ENCODE measurements around the gene REEP5. TPM values are rescaled to one million over a fixed set of nuclear protein-coding genes. Genes with fewer than 3 reads are reported as not detected.
A peak's percentile ranks its signal among the peaks of the same experiment; 100 is the strongest.
"Not testable (repeated sequence)": the region's sequence is repeated elsewhere in the genome, so short reads cannot be mapped to it uniquely, and the experiment has no call there.

Gene REEP5
- total and polyA plus RNA-seq, 2 of the 13 experiments (the other 11 are each of a cell fraction or from before 2014, with no cell fraction given), result 49.4 to 239 TPM

DNA sequence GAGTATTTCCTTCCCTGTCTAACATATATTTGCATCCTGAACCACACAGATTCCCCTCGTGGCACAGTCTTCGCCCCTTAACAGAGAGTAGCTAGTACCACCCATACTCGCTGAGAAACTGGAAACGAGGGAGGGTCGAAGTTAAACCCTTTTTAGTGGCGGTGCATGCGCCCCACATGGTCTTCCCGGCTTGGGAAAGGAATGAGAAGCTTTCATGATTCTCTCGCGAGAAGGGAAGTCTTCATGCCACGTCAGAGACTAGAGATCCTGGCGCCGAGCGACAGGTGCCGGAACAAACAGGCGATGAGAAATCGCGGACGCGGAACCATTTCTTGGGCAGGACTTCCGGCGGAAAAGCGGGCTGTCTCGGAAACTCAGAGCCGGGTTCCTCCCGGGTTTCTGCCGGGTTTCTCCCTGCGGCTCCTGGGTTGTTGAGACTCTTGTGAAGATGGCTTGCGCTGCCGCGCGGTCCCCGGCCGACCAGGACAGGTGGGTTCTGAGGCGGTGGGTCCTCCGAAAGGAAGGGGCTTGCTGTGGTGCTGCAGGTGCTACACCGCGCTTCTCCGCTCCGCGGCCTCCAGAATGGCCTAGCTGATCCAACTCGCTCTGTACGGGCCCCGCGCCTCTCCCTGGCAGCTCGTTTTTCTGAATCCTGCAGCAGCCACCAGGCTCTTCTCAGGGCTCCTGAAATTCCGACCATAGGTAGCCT lies 60.9 kb downstream of the REEP5 start, which contains the start of gene SRP19 (continued):
- 0 out of 2 replicates have a peak, but pooled peaks have one; percentile 31 for TF ChIP-seq ZBTB3 (CRISPR knock-in tag; IDR thresholded peaks at IDR 0.05; ENCODE audit: borderline replicate concordance, low read depth)
- TF ChIP-seq, protein P1, sequence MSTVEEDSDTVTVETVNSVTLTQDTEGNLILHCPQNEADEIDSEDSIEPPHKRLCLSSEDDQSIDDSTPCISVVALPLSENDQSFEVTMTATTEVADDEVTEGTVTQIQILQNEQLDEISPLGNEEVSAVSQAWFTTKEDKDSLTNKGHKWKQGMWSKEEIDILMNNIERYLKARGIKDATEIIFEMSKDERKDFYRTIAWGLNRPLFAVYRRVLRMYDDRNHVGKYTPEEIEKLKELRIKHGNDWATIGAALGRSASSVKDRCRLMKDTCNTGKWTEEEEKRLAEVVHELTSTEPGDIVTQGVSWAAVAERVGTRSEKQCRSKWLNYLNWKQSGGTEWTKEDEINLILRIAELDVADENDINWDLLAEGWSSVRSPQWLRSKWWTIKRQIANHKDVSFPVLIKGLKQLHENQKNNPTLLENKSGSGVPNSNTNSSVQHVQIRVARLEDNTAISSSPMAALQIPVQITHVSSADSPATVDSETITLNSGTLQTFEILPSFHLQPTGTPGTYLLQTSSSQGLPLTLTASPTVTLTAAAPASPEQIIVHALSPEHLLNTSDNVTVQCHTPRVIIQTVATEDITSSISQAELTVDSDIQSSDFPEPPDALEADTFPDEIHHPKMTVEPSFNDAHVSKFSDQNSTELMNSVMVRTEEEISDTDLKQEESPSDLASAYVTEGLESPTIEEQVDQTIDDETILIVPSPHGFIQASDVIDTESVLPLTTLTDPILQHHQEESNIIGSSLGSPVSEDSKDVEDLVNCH (CRISPR knock-in tag; IDR thresholded peaks at IDR 0.05), result peak; percentile 89
- TF ChIP-seq ZNF260 (CRISPR knock-in tag; IDR thresholded peaks at IDR 0.05; ENCODE audit: borderline replicate concordance, low read depth), result no peak
- TF ChIP-seq, protein P2, sequence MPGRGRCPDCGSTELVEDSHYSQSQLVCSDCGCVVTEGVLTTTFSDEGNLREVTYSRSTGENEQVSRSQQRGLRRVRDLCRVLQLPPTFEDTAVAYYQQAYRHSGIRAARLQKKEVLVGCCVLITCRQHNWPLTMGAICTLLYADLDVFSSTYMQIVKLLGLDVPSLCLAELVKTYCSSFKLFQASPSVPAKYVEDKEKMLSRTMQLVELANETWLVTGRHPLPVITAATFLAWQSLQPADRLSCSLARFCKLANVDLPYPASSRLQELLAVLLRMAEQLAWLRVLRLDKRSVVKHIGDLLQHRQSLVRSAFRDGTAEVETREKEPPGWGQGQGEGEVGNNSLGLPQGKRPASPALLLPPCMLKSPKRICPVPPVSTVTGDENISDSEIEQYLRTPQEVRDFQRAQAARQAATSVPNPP (CRISPR knock-in tag; IDR thresholded peaks at IDR 0.05), result peak; percentile 95
- TF ChIP-seq SMARCC2 (IDR thresholded peaks at IDR 0.05), result no peak
- TF ChIP-seq YEATS2 (CRISPR knock-in tag; IDR thresholded peaks at IDR 0.05; ENCODE audit: borderline replicate concordance), result peak; percentile 95
- TF ChIP-seq NRL (CRISPR knock-in tag; IDR thresholded peaks at IDR 0.05; ENCODE audit: borderline replicate concordance), result 0 out of 2 replicates have a peak, but pooled peaks have one; percentile 19

DNA sequence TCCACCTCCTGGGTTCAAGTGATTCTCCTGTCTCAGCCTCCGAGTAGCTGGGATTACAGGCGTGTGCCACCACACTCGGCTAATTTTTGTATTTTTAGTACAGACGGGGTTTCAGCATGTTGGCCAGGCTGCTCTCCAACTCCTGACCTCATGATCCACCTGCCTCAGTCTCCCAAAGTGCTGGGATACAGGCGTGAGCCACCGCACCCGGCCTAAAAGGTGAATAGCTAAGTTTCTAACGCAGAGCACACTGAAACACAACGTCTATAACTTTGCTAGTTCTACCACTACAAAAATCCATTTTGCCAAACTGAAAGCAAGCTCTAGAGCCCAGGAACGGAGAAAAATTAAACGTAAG lies 61.5 kb downstream of the REEP5 start:
- WGBS (ENCODE audit: low lambda C conversion rate), result 77% methylated on average over 11 of the region's 11 CpGs
- POLR2A ChIA-PET, result interaction anchor here (0.7 to 2.2 kb wide), 13 partner anchors 9 to 153 kb away, joined by 3 to 12 read pairs (median 5); partner anchors contain the start of genes DCP2 and REEP5
- TF ChIP-seq ZNF549 (CRISPR knock-in tag; IDR thresholded peaks at IDR 0.05), result peak; percentile 21; the same call in 1 of the 2 replicates
- TF ChIP-seq ZNF713 (CRISPR knock-in tag; IDR thresholded peaks at IDR 0.05), result 0 out of 2 replicates have a peak, but pooled peaks have one; percentile 38
- 0 out of 2 replicates have a peak, but pooled peaks have one; percentile 13 for TF ChIP-seq NFIC (IDR thresholded peaks at IDR 0.05; ENCODE audit: low read length)
- 0 out of 2 replicates have a peak, but pooled peaks have one; percentile 5 for TF ChIP-seq ZNF350 (CRISPR knock-in tag; IDR thresholded peaks at IDR 0.05; ENCODE audit: borderline replicate concordance, low read depth)
- 0 out of 2 replicates have a peak, but pooled peaks have one; percentile 26 for TF ChIP-seq ZSCAN20 (CRISPR knock-in tag; IDR thresholded peaks at IDR 0.05; ENCODE audit: borderline replicate concordance)
- TF ChIP-seq RFXANK (CRISPR knock-in tag; IDR thresholded peaks at IDR 0.05), result 0 out of 2 replicates have a peak, but pooled peaks have one; percentile 10

More for the DNA sequence above, 61.5 kb downstream of the REEP5 start:
- Histone ChIP-seq H3K4me3 (replicated peaks in 1 of 3; ENCODE audit: insufficient read depth in 1 of 3, low read depth in 2 of 3, low read length in 3 of 3) (peak overlapping the region in 2 of 3 experiments; percentile 16 to 93; a peak in 4 of 6 replicates), H2AFZ (ENCODE audit: low read length) (peak overlapping the region; percentile 85), H3K79me2 (ENCODE audit: insufficient read depth, low read length) (peaks cover 32% of the 10 kb centered on the region), H3K36me3 (replicated peaks in 1 of 2; ENCODE audit: control insufficient read depth in 1 of 2, insufficient read depth in 2 of 2, low read length in 2 of 2) (peaks cover 6 to 24% of the 10 kb centered on the region in 2 experiments; a peak in 4 of 5 replicates), H3K27ac (ENCODE audit: extremely low read length, insufficient read depth, low read length) (peak overlapping the region; percentile 89), H3K4me2 (ENCODE audit: low read depth, low read length) (peak overlapping the region; percentile 60), H3K4me1 (ENCODE audit: insufficient read depth, low read length) (peaks cover 32% of the 10 kb centered on the region), H3K9ac (ENCODE audit: insufficient read depth, low read depth, low read length) (peak overlapping the region; percentile 98)
- H4K20me1 ChIP-seq (ENCODE audit: insufficient read depth, low read length); CTCF ChIA-PET (ENCODE audit: low intra/inter-chr PET ratio, low total read pairs); DNase-seq (ENCODE audit: low spot score); H3K27me3 ChIP-seq (ENCODE audit: control insufficient read depth in 1 of 2, insufficient read depth in 2 of 2, low read length in 2 of 2); H3K9me3 ChIP-seq (ENCODE audit: low read length); ATAC-seq; in situ Hi-C loops (cut with HindIII; ENCODE audit: extremely low pct_ligation_motif_present, low pct_unique_long_range_greater_than_20kb): not testable (repeated sequence)
- FAIRE-seq, result peak; percentile 8
- intact Hi-C loops (cut with micrococcal nuclease; ENCODE audit: unreplicated experiment), result loop anchor here (2.0 to 5.0 kb wide), 3 partner anchors 62 to 153 kb away; partner anchors contain the start of gene REEP5
- TSS peak; percentile 96 for BruUV-seq (replicated peaks)
